Fibroblast of lung (primary cell): ENCODE measurements around the gene CELA1. TPM values are rescaled to one million over a fixed set of nuclear protein-coding genes. Genes with fewer than 3 reads are reported as not detected.

Source experiments
- DNase-seq, 2 donors: peaks; one replicate each; pipeline versions ENCODE4 v3.0.0 to v3.0.0-alpha.2; 2010; ENCODE audit warnings: low read depth in 2 of 2
- H2AFZ ChIP-seq: 2 replicates; pipeline ENCODE4 v1.5.1; 2012; ENCODE audit warnings: low read length, control low read depth, inconsistent platforms
- H3K27ac ChIP-seq: 2 replicates; pipeline ENCODE4 v1.5.1; 2011; ENCODE audit warnings: low read length, control low read depth; ENCODE audit not compliant: insufficient read depth
- H3K27me3 ChIP-seq: 2 replicates; pipeline ENCODE4 v1.5.1; 2011; ENCODE audit warnings: mild to moderate bottlenecking, low read length; ENCODE audit not compliant: control insufficient read depth, insufficient read depth
- H3K36me3 ChIP-seq: 2 replicates; pipeline ENCODE4 v1.5.1; 2011; ENCODE audit warnings: low read length; ENCODE audit not compliant: control insufficient read depth, insufficient read depth
- H3K4me1 ChIP-seq: 2 replicates; pipeline ENCODE4 v1.5.1; 2011; ENCODE audit warnings: low read length; ENCODE audit not compliant: control insufficient read depth, insufficient read depth; ENCODE audit errors: extremely low read depth
- H3K4me2 ChIP-seq: 2 replicates; pipeline ENCODE4 v1.5.1; 2011; ENCODE audit warnings: low read length, control low read depth; ENCODE audit not compliant: insufficient read depth; ENCODE audit errors: extremely low read depth
- H3K4me3 ChIP-seq, 4 experiments: fragments of 200-600 bp in 1 of 4; sonication (generic) in 1 of 4; replicated peaks in 1 of 4; 2 replicates each; pipeline ENCODE4 v1.5.1; 2011 to 2016; ENCODE audit warnings: low read length in 4 of 4, low read depth in 3 of 4, mild to moderate bottlenecking in 3 of 4, control low read depth in 2 of 4, inconsistent platforms in 1 of 4, mixed read lengths in 1 of 4; ENCODE audit not compliant: insufficient read depth in 1 of 4; ENCODE audit errors: control extremely low read depth in 1 of 4
- H3K79me2 ChIP-seq: 2 replicates; pipeline ENCODE4 v1.5.1; 2012; ENCODE audit warnings: mild to moderate bottlenecking, low read length, inconsistent platforms; ENCODE audit not compliant: control insufficient read depth, insufficient read depth
- H3K9ac ChIP-seq: 2 replicates; pipeline ENCODE4 v1.5.1; 2011; ENCODE audit warnings: mild to moderate bottlenecking, low read length, control low read depth; ENCODE audit not compliant: insufficient read depth
- H3K9me3 ChIP-seq: 2 replicates; pipeline ENCODE4 v1.5.1; 2012; ENCODE audit warnings: low read depth, low read length; ENCODE audit not compliant: control insufficient read depth, insufficient read depth
- H4K20me1 ChIP-seq: 2 replicates; pipeline ENCODE4 v1.5.1; 2011; ENCODE audit warnings: low read length; ENCODE audit not compliant: control insufficient read depth, insufficient read depth; ENCODE audit errors: extremely low read depth
- EZH2 ChIP-seq: IDR thresholded peaks from 2 replicates; pipeline ENCODE4 v1.5.1; 2012; ENCODE audit warnings: low read length, control low read depth, mild to moderate bottlenecking; ENCODE audit errors: missing control alignments
- polyA plus RNA-seq, 2 donors: library from polyadenylated mRNA; depleted of rRNA in 1 of 2; stranded (reverse) in 1 of 2; unstranded in 1 of 2; fragments of >200 nt; gene quantifications; 2 replicates each; pipeline ENCODE4 v1.2.1, GENCODE V29; 2011 to 2012; ENCODE audit warnings: missing spikeins in 1 of 2
- total RNA-seq: library from RNA; depleted of rRNA; stranded (reverse); fragments of >200 nt; gene quantifications from 2 replicates; pipeline ENCODE4 v1.2.1, GENCODE V29; 2014
- TF ChIP-seq, protein P1 (sequence below), 2 donors: IDR thresholded peaks in 1 of 2; conservative IDR thresholded peaks in 1 of 2; 1 replicate in 1 of 2; 2 replicates in 1 of 2; pipeline ENCODE4 v1.5.1; 2011 to 2012; ENCODE audit warnings: low read length in 2 of 2, control low read depth in 1 of 2, inconsistent platforms in 1 of 2, low read depth in 1 of 2, mild to moderate bottlenecking in 1 of 2

CELA1 gene
- total and polyA plus RNA-seq, 2 donors (not counting 1 experiment from before 2014, with no cell fraction given), result not detected

DNA sequence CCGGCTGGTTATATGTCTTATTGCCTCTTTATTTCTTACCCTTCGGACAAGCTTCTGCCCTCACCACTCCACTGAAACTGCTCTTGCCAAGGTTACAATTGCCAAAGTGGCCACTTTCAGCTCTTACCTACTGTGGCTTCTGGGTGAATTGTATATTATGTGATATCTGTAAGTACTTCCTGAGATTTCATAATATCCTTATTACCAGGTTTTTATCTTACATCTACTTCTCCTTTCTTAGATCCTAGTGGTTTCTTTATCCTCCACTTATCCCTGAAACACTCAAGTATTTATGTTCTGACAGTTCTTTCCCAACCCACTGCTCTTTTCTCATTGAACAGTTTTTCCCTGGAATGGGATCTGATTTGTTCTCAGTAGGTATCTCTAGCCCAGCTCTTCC is 10.5 kb downstream of the CELA1 start:
- no peak overlapping the region for H3K9ac ChIP-seq
- DNase-seq, result no peak
- no peaks in the 10 kb centered on the region for H4K20me1 ChIP-seq
- no peaks in the 10 kb centered on the region for H3K27me3 ChIP-seq
- no peak overlapping the region for H3K4me3 ChIP-seq
- no peak for TF ChIP-seq EZH2
- TF ChIP-seq, protein P1, sequence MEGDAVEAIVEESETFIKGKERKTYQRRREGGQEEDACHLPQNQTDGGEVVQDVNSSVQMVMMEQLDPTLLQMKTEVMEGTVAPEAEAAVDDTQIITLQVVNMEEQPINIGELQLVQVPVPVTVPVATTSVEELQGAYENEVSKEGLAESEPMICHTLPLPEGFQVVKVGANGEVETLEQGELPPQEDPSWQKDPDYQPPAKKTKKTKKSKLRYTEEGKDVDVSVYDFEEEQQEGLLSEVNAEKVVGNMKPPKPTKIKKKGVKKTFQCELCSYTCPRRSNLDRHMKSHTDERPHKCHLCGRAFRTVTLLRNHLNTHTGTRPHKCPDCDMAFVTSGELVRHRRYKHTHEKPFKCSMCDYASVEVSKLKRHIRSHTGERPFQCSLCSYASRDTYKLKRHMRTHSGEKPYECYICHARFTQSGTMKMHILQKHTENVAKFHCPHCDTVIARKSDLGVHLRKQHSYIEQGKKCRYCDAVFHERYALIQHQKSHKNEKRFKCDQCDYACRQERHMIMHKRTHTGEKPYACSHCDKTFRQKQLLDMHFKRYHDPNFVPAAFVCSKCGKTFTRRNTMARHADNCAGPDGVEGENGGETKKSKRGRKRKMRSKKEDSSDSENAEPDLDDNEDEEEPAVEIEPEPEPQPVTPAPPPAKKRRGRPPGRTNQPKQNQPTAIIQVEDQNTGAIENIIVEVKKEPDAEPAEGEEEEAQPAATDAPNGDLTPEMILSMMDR (conservative IDR thresholded peaks at IDR 0.05 in 1 of 2, IDR thresholded peaks at IDR 0.05 in 1 of 2; ENCODE audit: low read depth in 1 of 2, low read length in 2 of 2), result no peak
- no peaks in the 10 kb centered on the region for H3K9me3 ChIP-seq
- no peak overlapping the region for H3K4me2 ChIP-seq
- H2AFZ ChIP-seq, result no peak overlapping the region
- H3K79me2 ChIP-seq, result no peaks in the 10 kb centered on the region
- H3K4me1 ChIP-seq, result no peaks in the 10 kb centered on the region
- no peak overlapping the region for H3K27ac ChIP-seq
- no peaks in the 10 kb centered on the region for H3K36me3 ChIP-seq

DNA sequence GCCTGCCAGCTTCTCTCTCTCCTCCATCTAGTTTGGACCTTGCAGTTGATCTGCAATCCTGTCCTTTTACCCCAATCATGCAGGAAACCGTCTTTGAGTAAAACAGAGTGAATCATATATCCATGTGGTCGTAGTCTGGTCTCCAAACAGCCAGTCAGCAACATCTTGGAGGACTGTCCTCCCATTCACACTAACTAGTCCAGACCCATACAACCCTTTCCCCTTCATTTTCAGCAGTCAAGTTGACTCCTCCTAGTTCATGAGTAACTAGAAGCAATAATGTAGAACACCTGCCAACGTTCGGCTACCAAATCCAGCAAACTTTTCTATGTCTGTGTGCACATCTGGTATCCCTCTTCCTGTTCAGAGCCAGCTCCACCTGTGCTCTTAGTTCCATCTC is 11.7 kb downstream of the CELA1 start:
- H3K4me2 ChIP-seq, result no peak overlapping the region
- TF ChIP-seq, protein P1 (conservative IDR thresholded peaks at IDR 0.05 in 1 of 2, IDR thresholded peaks at IDR 0.05 in 1 of 2; ENCODE audit: low read depth in 1 of 2, low read length in 2 of 2), result no peak
- no peak for TF ChIP-seq EZH2
- H3K27me3 ChIP-seq, result no peaks in the 10 kb centered on the region
- DNase-seq, result peak in 1 of 2 donors; percentile 30
- H3K4me3 ChIP-seq, result no peak overlapping the region
- H4K20me1 ChIP-seq, result no peaks in the 10 kb centered on the region
- H2AFZ ChIP-seq, result no peak overlapping the region
- no peak overlapping the region for H3K9ac ChIP-seq
- H3K27ac ChIP-seq, result no peak overlapping the region
- H3K79me2 ChIP-seq, result no peaks in the 10 kb centered on the region
- no peaks in the 10 kb centered on the region for H3K4me1 ChIP-seq
- no peaks in the 10 kb centered on the region for H3K9me3 ChIP-seq
- H3K36me3 ChIP-seq, result no peaks in the 10 kb centered on the region

DNA sequence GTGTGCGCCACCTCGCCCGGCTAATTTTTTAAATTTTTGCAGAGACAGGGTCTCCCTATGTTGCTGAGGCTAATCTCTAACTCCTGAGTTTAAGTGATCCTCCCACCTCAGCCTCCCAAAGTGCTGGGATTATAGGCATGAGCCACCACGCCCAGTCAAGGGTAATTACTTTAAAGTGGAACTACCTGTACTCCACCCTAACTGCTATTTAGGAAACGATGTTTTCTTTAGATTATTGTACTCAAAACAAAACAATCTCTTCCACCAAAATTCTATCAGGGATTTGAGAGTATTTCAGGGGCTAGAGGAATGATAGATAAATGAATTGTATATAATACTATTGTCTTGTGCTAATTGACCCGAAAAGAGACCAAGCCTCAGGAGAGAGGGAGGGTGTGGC is 12.9 kb downstream of the CELA1 start:
- H4K20me1 ChIP-seq, result no peaks in the 10 kb centered on the region
- no peaks in the 10 kb centered on the region for H3K9me3 ChIP-seq
- no peak for DNase-seq
- H3K27me3 ChIP-seq, result no peaks in the 10 kb centered on the region
- no peaks in the 10 kb centered on the region for H3K36me3 ChIP-seq
- no peaks in the 10 kb centered on the region for H3K4me1 ChIP-seq
- H3K79me2 ChIP-seq, result no peaks in the 10 kb centered on the region
- no peak for TF ChIP-seq EZH2
- TF ChIP-seq, protein P1 (conservative IDR thresholded peaks at IDR 0.05 in 1 of 2, IDR thresholded peaks at IDR 0.05 in 1 of 2; ENCODE audit: low read depth in 1 of 2, low read length in 2 of 2), result no peak
- H3K9ac ChIP-seq, result no peak overlapping the region
- no peak overlapping the region for H3K4me2 ChIP-seq
- H3K27ac ChIP-seq, result no peak overlapping the region
- H3K4me3 ChIP-seq, result no peak overlapping the region
- H2AFZ ChIP-seq, result no peak overlapping the region
